Heart left ventricle (tissue), 13 donors: ENCODE measurements around the gene ZNF776.

Experiments
- CTCF ChIP-seq, 12 donors: fragments of 200-600 bp; sonication (generic) in 4 of 12; IDR thresholded peaks; one replicate each; pipeline versions ENCODE4 v1.5.0 to v1.8.0; 2018 to 2022; ENCODE audit warnings: antibody characterized with exemption in 12 of 12, mild to moderate bottlenecking in 5 of 12
- POLR2A ChIP-seq, 2 donors: fragments of 450-650 bp; IDR thresholded peaks; one replicate each; pipeline ENCODE4 v1.6.1; 2017; ENCODE audit warnings: antibody characterized with exemption in 2 of 2, mild to moderate bottlenecking in 2 of 2, moderate library complexity in 2 of 2
- donor health status: ischemic (EF 13 %, LVEDD 7.1; RV severe dilation, severe dysfunction).
- donor health status: DM: no; HTN: yes; CAD: no.
- donor health status: DM: no; HTN: no; CAD: no.
- donor health status: ischemic (EF 25% LVEDD 6.9; RV normal size, moderate dysfunction).
- donor health status: ischemic (EF 25% LVEDD 5.7; RV mildly dilated, moderate dysfunction).
- donor health status: ischemic (EF 35%, LVEDD 5.7; RV mildly dilated, moderate dysfunction).
- donor health status: nonischemic (EF 11% LVEDD 7.7; RV severe dilation, severe dysfunction).
- donor health status: DM: yes; HTN: yes; CAD: no.
- donor health status: PGD.
- donor health status: ischemic (EF 29% LVEDD 5.4; RV normal size, mild dysfunction).
- donor health status: nonischemic (EF 23%, LVEDD 6.1; RV moderate dilation, normal function).

DNA sequence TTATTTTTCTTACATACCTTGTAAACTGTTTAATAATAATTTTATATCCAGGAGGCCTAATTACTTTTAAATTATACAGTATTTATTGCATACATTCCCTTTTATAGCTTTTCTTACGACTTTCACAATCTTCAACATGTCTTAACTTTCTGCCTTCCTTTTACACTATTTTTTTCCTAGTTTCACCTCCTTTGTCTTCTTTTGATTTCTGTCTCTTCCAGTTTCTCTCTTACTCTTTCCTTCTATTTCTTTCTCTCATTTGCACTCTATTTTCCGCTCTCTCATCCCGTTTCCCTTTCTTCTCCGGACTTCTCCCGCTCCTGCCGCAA, 56.6 kb downstream of the ZNF776 start:
- TF ChIP-seq POLR2A (IDR thresholded peaks at IDR 0.05) (no peak), CTCF (IDR thresholded peaks at IDR 0.05) (no peak)
